Measurements from ENCODE around the gene MTMR3.

DNA sequence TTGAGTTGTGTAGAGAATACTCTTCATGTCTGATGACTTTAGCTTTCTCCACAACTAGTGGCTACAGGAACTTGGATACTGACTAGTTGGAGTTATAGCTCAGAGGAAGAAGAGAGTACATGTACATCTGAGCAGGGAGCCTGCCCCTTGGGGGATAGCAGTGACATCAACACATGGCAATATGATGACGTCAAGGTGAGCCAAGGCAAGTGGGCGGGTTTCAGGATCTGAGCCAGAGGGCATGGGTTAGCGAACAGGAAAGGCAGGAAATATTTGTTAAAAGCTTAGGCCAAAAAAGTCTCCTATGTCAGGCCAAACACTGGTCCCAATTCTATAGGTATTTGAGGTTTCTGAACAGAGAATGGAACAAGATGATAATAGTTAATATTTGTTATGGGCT is 155.2 kb downstream of the MTMR3 start:
- TF ChIP-seq POLR2AphosphoS5 (IDR thresholded peaks at IDR 0.05; ENCODE audit: low read depth, low read length) = no peak
- TF ChIP-seq TAF1 (IDR thresholded peaks at IDR 0.05; ENCODE audit: borderline replicate concordance, insufficient read depth, low read length) = no peak
- TF ChIP-seq, protein P1, sequence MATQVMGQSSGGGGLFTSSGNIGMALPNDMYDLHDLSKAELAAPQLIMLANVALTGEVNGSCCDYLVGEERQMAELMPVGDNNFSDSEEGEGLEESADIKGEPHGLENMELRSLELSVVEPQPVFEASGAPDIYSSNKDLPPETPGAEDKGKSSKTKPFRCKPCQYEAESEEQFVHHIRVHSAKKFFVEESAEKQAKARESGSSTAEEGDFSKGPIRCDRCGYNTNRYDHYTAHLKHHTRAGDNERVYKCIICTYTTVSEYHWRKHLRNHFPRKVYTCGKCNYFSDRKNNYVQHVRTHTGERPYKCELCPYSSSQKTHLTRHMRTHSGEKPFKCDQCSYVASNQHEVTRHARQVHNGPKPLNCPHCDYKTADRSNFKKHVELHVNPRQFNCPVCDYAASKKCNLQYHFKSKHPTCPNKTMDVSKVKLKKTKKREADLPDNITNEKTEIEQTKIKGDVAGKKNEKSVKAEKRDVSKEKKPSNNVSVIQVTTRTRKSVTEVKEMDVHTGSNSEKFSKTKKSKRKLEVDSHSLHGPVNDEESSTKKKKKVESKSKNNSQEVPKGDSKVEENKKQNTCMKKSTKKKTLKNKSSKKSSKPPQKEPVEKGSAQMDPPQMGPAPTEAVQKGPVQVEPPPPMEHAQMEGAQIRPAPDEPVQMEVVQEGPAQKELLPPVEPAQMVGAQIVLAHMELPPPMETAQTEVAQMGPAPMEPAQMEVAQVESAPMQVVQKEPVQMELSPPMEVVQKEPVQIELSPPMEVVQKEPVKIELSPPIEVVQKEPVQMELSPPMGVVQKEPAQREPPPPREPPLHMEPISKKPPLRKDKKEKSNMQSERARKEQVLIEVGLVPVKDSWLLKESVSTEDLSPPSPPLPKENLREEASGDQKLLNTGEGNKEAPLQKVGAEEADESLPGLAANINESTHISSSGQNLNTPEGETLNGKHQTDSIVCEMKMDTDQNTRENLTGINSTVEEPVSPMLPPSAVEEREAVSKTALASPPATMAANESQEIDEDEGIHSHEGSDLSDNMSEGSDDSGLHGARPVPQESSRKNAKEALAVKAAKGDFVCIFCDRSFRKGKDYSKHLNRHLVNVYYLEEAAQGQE (IDR thresholded peaks at IDR 0.05; ENCODE audit: insufficient read depth in 1 of 2, low read depth in 2 of 2, low read length in 2 of 2) = no peak
- no peak for TF ChIP-seq SIN3A (IDR thresholded peaks at IDR 0.05; ENCODE audit: borderline replicate concordance, insufficient read depth, low read length)
- TF ChIP-seq FOXP2 (optimal IDR thresholded peaks at IDR 0.05; ENCODE audit: borderline replicate concordance, extremely low read depth, extremely low read length, insufficient read depth) = no peak

All from PFSK-1 (cell line).